PFSK-1 (cell line): Measurements from ENCODE around the gene CCDC50.

Experiments
- FOXP2 ChIP-seq: optimal IDR thresholded peaks from 2 replicates; pipeline ENCODE3; 2011; ENCODE audit warnings: borderline replicate concordance, control low read depth, inconsistent platforms; ENCODE audit not compliant: insufficient read depth; ENCODE audit errors: extremely low read length, extremely low read depth
- POLR2AphosphoS5 ChIP-seq: IDR thresholded peaks from 2 replicates; pipeline ENCODE4 v1.6.1; 2012; ENCODE audit warnings: low read depth, mild to moderate bottlenecking, control low read depth, low read length, moderate library complexity
- SIN3A ChIP-seq: IDR thresholded peaks from 2 replicates; pipeline ENCODE4 v1.6.1; 2012; ENCODE audit warnings: mild to moderate bottlenecking, low read length, moderate library complexity, borderline replicate concordance; ENCODE audit not compliant: insufficient read depth
- TAF1 ChIP-seq: IDR thresholded peaks from 2 replicates; pipeline ENCODE4 v1.6.1; 2012; ENCODE audit warnings: low read length, control low read depth, borderline replicate concordance; ENCODE audit not compliant: insufficient read depth
- TF ChIP-seq, protein P1 (sequence below), 2 experiments: IDR thresholded peaks; 2 replicates each; pipeline versions ENCODE4 v1.6.1 to v1.8.0; 2011 to 2012; ENCODE audit warnings: low read depth in 2 of 2, low read length in 2 of 2, control low read depth in 1 of 2, inconsistent platforms in 1 of 2, mild to moderate bottlenecking in 1 of 2, moderate library complexity in 1 of 2; ENCODE audit not compliant: insufficient read depth in 1 of 2

Gene CCDC50

DNA sequence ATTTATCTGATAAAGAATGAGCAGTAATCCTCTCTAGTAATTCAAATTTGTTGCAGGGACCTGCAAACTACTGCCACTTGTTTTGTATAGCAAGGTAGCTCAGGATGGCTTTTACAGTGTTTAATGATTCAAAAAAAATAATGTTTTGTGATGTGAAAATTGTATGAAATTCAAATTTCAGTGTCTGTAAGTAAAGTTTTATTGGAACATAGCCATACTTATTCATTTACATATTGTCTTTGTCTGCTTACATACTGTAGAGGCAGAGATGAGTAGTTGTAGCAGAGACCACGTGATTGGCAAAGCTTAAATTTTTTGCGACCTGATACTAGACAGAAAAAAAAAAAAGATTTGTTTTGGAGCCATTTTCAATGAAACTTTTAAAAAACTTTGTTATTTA lies 7.6 kb downstream of the CCDC50 start:
- TF ChIP-seq TAF1, result no peak
- TF ChIP-seq FOXP2, result no peak
- TF ChIP-seq POLR2AphosphoS5, result no peak

DNA sequence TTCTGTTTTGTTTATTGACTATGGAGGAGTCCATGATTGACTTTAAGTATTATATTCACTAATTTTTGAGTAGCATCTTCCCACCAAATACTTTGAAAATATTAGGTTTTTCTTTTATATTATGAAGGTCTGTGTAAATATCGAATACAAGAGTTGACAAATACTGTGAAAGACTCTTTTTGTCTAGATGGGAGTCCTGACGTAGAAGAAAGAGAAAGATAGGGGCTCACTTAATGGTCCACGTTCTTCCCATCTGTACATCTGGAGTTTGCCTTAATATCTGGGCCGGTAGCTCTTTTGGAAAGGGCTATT lies 8.9 kb downstream of the CCDC50 start:
- TF ChIP-seq FOXP2 (no peak), TAF1 (no peak), POLR2AphosphoS5 (no peak), SIN3A (no peak)
- TF ChIP-seq, protein P1, sequence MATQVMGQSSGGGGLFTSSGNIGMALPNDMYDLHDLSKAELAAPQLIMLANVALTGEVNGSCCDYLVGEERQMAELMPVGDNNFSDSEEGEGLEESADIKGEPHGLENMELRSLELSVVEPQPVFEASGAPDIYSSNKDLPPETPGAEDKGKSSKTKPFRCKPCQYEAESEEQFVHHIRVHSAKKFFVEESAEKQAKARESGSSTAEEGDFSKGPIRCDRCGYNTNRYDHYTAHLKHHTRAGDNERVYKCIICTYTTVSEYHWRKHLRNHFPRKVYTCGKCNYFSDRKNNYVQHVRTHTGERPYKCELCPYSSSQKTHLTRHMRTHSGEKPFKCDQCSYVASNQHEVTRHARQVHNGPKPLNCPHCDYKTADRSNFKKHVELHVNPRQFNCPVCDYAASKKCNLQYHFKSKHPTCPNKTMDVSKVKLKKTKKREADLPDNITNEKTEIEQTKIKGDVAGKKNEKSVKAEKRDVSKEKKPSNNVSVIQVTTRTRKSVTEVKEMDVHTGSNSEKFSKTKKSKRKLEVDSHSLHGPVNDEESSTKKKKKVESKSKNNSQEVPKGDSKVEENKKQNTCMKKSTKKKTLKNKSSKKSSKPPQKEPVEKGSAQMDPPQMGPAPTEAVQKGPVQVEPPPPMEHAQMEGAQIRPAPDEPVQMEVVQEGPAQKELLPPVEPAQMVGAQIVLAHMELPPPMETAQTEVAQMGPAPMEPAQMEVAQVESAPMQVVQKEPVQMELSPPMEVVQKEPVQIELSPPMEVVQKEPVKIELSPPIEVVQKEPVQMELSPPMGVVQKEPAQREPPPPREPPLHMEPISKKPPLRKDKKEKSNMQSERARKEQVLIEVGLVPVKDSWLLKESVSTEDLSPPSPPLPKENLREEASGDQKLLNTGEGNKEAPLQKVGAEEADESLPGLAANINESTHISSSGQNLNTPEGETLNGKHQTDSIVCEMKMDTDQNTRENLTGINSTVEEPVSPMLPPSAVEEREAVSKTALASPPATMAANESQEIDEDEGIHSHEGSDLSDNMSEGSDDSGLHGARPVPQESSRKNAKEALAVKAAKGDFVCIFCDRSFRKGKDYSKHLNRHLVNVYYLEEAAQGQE (IDR thresholded peaks at IDR 0.05; ENCODE audit: insufficient read depth in 1 of 2, low read depth in 2 of 2, low read length in 2 of 2), result no peak

DNA sequence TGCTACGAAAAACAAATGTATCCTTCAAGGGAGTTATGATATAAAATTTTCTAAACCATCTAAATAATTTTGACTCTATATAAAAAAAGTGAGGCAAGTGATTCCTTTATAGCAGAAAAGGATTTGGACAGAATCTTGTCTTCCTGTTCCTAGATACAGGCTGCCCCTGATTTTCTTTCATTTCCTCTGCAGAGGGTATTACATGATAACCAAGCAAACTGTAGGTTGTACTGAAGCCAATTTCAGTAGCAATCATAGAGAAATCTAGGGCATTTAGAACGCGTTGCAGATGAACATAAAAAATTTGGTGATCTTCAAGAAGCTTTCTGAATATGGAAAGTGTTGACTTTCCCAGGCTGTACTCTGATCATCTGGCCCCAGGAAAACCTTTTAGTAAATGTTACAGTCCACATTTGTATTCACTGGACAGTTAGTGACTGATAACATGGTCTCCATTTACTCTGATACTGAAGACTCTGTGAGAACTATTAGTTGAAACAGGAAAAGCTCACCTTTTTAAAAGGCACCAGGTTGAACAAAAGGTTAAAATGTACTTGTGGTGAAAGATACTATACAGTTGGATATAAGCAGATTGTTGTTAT lies 10.2 kb downstream of the CCDC50 start:
- TF ChIP-seq, protein P1 (IDR thresholded peaks at IDR 0.05; ENCODE audit: insufficient read depth in 1 of 2, low read depth in 2 of 2, low read length in 2 of 2), result no peak
- TF ChIP-seq SIN3A, result no peak
- no peak for TF ChIP-seq FOXP2
- no peak for TF ChIP-seq POLR2AphosphoS5
- no peak for TF ChIP-seq TAF1

DNA sequence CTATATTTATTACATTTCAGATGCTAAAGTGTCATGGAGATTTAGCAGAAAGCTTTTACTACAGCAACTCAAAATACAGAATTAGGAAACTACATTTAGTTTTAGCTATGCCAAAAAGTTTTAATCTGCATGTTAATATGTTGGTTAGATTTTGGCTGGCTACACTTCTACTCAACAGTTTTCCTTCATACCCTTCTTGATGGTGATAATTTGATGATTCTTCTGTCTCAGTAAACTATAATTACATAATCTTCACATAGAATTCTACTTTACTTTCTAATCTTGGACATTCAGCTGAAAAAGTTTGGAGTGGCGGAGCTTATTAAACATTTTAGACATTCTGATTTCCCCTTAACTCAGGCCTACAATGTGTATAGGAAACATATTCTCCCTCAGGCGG lies 11.2 kb downstream of the CCDC50 start:
- TF ChIP-seq POLR2AphosphoS5 (no peak), SIN3A (no peak), FOXP2 (no peak), TAF1 (no peak)
- TF ChIP-seq, protein P1 (IDR thresholded peaks at IDR 0.05; ENCODE audit: insufficient read depth in 1 of 2, low read depth in 2 of 2, low read length in 2 of 2), result no peak

DNA sequence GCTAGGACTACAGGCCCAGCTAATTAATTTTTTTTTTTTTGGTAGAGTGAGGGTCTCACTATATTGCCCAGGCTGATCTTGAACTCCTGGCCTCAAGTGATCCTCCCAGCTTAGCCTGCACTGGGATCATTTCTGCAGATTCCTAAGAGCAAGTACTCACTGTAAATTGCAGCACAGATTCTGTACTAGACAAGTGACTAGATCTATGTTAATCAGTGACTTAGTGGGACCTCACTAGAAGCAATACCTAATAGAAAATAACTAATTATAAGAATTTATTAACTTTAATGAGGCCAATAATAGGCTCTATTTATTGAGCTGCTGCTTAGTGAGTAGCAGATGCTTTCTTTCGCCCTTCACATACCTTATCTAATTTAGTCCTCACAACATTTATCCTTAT lies 11.8 kb downstream of the CCDC50 start:
- TF ChIP-seq TAF1 (no peak), SIN3A (no peak), POLR2AphosphoS5 (no peak), FOXP2 (no peak)
- TF ChIP-seq, protein P1 (IDR thresholded peaks at IDR 0.05; ENCODE audit: insufficient read depth in 1 of 2, low read depth in 2 of 2, low read length in 2 of 2), result no peak
